GM12865 (cell line): ENCODE data around the gene ITK.

Experiments used
- DNase-seq: peaks from one replicate; pipeline ENCODE4 v3.0.0; 2010; ENCODE audit warnings: low read depth
- H3K4me3 ChIP-seq: 2 replicates; pipeline ENCODE4 v1.5.1; 2011; ENCODE audit warnings: mild to moderate bottlenecking, low read depth, low read length, control low read depth
- CTCF ChIP-seq: IDR thresholded peaks from 2 replicates; pipeline ENCODE4 v1.5.1; 2011; ENCODE audit warnings: low read length, control low read depth, low read depth, inconsistent platforms; ENCODE audit not compliant: insufficient read depth; ENCODE audit errors: missing control alignments

Gene ITK

GRCh38 chr5:157282150-157282549, 101.5 kb downstream of the ITK start:
- no peak for DNase-seq
- TF ChIP-seq CTCF = no peak

GRCh38 chr5:157283434-157283833, 102.8 kb downstream of the ITK start:
- no peak overlapping the region for H3K4me3 ChIP-seq
- DNase-seq = peak; percentile 72
- TF ChIP-seq CTCF = no peak

More at GRCh38 chr5:157282150-157282549, 101.5 kb downstream of the ITK start:
- H3K4me3 ChIP-seq = no peak overlapping the region

GRCh38 chr5:157284458-157285212, 104.0 kb downstream of the ITK start:
- no peak overlapping the region for H3K4me3 ChIP-seq
- no peak for TF ChIP-seq CTCF
- no peak for DNase-seq

- no peak for DNase-seq
- no peak for TF ChIP-seq CTCF
- H3K4me3 ChIP-seq = no peak overlapping the region
Observed at GRCh38 chr5:157285310-157286035, 104.8 kb downstream of the ITK start.

- DNase-seq = no peak
- H3K4me3 ChIP-seq = no peak overlapping the region
- no peak for TF ChIP-seq CTCF
Observed at GRCh38 chr5:157286761-157287211, 106.1 kb downstream of the ITK start.

- TF ChIP-seq CTCF = no peak
- no peak for DNase-seq
- no peak overlapping the region for H3K4me3 ChIP-seq
Observed at GRCh38 chr5:157288405-157289163, 107.9 kb downstream of the ITK start.
